ENCODE measurements around the gene PDLIM7.
A peak's percentile ranks its signal among the peaks of the same experiment; 100 is the strongest.

PDLIM7 gene

GRCh38 chr5:177504086-177505056 is 7.0 kb upstream of the PDLIM7 start:
- DNase-seq: no peak

GRCh38 chr5:177503351-177504085 is 6.1 kb upstream of the PDLIM7 start:
- no peak for DNase-seq

- DNase-seq: no peak
These were observed 5.5 kb upstream of the PDLIM7 start for GRCh38 chr5:177502886-177503285.

GRCh38 chr5:177501874-177502678 is 4.7 kb upstream of the PDLIM7 start:
- DNase-seq: no peak

- DNase-seq: peak; percentile 70 to 83 (median 76)
These were observed 3.5 kb upstream of the PDLIM7 start for GRCh38 chr5:177500685-177501522.

GRCh38 chr5:177499842-177500241 is 2.4 kb upstream of the PDLIM7 start:
- DNase-seq: no peak

GRCh38 chr5:177498013-177498787 is 796 bp upstream of the PDLIM7 start:
- no peak for DNase-seq

- no peak for DNase-seq
These were observed 595 bp downstream of the PDLIM7 start for GRCh38 chr5:177496727-177497291.

GRCh38 chr5:177496070-177496726 is 1.2 kb downstream of the PDLIM7 start:
- no peak for DNase-seq

- DNase-seq: no peak
These were observed 2.0 kb downstream of the PDLIM7 start for GRCh38 chr5:177495243-177496060.

- DNase-seq: no peak
These were observed 2.8 kb downstream of the PDLIM7 start for GRCh38 chr5:177494346-177495195.

GRCh38 chr5:177493795-177494345 is 3.5 kb downstream of the PDLIM7 start:
- DNase-seq: no peak

GRCh38 chr5:177492841-177493240 is 4.6 kb downstream of the PDLIM7 start:
- no peak for DNase-seq

- DNase-seq: no peak
These were observed 5.2 kb downstream of the PDLIM7 start for GRCh38 chr5:177491983-177492746.

GRCh38 chr5:177491429-177491945 is 5.9 kb downstream of the PDLIM7 start:
- no peak for DNase-seq

GRCh38 chr5:177490992-177491391 is 6.4 kb downstream of the PDLIM7 start:
- no peak for DNase-seq
